GM19455 (cell line): ENCODE results near the gene KREMEN2.

ENCODE experiments used
- ATAC-seq: cut with Tn5 transposase; IDR thresholded peaks from one replicate; pipeline ENCODE4 v1.9.1; 2021; ENCODE audit not compliant: unreplicated experiment

KREMEN2 gene

DNA sequence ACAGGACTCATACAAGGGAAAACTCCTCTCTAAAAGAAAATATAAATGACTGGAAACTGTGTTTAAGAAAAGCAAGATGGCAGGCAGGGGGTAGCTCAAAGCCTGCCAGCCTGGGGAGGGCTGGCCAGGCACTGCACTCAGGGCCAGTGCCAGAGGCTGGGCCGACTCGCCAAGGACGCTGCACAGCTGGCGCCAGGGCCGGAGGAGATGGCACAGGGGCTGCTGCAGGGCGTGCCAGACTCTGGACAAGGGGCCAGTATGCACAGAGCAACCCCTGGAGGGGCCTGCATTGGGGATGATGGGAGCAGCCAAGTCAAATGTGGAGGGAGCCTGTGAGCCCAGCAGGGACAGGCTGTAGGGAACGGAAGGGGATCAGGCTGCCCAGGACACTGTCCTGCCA is 12.1 kb downstream of the KREMEN2 start:
- no peak for ATAC-seq

- ATAC-seq = no peak
These were observed 12.6 kb downstream of the KREMEN2 start for GRCh38 chr16:2976673-2977072.

DNA sequence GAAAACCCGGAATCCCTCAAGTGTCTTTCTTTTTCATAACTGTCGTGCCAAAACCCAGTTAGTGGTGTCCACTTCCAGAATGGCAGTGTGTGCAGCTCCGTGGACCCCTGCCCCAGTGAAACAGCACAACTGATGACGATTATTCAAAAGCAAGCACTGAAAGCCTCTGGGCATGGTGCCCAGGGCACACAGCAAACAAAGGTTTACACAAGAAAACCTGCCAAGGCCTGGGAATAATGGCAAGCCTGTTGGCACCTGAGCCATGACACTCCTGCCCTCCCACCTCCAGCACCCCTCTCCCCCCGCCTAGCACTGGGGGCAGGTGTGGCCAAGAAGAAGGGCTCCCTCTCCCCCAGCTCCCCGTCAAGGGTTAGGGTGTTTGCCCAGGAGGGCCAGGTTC is 13.4 kb downstream of the KREMEN2 start:
- no peak for ATAC-seq

- ATAC-seq = no peak
These were observed 15.7 kb downstream of the KREMEN2 start for GRCh38 chr16:2979669-2980226.

GRCh38 chr16:2980227-2981176 is 16.4 kb downstream of the KREMEN2 start, which contains the start of gene PKMYT1:
Gene PKMYT1, minus strand, starts transcription at chr16:2980446. Its CDS starts 789 bp downstream, at chr16:2979657.
- ATAC-seq = peak; percentile 74

GRCh38 chr16:2981177-2981898 is 17.3 kb downstream of the KREMEN2 start:
- no peak for ATAC-seq

GRCh38 chr16:2981899-2982250 is 17.8 kb downstream of the KREMEN2 start:
- ATAC-seq = no peak

DNA sequence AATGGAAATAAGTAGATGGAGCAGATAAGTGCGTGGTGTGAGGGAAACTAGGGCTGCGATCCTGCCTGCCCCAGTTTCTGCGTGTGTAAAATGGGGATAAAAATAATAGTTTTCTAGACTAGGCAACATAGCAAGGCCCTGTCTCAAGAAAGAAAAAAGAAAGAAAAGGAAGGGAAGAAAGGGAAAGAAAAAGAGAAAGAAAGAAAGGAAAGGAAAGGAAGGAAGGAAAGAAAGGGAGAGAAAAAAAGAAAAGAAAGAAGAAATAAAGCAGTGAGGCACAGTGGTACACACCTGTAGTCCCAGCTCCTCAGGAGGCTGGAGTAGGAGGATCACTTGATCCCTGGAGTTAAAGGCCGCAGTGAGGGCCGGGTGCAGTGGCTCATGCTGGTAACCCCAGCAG is 18.3 kb downstream of the KREMEN2 start:
- no peak for ATAC-seq

- no peak for ATAC-seq
These were observed 19.6 kb downstream of the KREMEN2 start for GRCh38 chr16:2983706-2984136.

DNA sequence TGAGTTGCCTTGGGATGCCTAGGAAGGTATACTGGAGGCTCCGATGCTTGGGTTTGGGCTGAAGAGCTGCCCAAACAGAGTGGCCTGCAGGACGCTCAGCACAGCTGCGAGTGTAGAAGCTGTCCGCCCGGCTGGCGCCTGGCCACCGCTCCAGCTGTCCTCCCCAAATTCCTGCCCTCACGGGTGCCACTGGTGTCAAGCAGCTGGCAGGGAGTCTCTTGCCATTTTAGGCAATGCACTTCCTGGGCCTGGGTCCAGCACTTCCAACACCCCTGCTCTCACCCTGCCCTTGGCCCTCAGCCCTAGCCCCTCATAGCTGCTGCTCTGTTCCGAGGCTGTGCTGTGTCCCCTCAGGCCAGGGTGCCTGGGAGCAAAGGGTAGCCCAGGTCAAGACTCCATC is 21.4 kb downstream of the KREMEN2 start:
- ATAC-seq = no peak

DNA sequence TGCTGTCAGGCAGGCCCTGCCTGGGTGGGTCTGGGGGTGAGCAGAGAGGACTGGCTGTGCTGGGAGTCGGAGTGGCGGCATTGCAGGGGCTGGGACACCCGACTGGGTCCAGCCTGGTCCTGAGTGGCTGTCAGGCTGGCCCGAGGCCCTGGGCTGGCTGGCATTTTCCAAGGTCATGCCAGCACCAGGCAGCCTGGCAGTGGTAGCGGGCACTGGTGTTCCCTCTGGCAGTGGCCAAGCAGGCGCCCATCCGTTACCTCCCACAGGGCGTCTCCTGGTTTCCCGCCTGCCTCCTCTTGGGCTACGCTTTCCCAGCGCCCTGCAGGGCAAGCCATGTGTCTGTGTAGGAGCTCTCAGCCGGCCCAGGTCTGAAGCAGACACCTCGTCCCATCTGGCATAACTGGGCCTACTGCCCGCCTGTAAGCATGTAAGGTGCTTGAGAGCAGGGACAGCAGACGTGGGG is 21.8 kb downstream of the KREMEN2 start:
- no peak for ATAC-seq

DNA sequence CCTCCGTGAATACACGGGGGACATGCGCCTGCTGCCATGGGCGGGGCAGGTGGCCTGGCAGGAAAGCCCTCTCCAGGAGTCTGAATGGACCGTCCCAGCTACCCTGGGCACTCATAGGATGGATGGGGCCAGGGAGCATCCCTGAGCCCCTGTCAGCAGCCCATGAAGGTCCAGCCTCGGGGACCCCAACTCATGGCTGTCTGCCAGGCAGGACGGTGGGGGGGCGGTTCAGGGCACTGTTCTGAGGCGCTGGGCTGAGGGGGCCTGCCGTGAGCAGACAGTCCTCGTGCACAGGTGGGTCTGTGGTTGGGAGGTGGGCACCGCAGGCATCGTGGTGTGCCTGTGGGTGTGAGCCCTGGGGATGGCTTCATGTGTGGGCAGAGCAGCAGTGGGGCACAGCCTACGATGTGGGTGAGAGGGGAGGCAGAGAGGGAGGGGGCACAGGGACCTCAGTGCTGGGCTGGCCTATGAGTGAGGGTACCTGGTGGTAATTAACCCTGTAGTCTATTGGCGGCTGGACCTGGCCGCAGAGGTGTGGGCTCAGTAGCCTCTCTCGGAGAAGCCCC is 22.6 kb downstream of the KREMEN2 start:
- ATAC-seq = no peak

DNA sequence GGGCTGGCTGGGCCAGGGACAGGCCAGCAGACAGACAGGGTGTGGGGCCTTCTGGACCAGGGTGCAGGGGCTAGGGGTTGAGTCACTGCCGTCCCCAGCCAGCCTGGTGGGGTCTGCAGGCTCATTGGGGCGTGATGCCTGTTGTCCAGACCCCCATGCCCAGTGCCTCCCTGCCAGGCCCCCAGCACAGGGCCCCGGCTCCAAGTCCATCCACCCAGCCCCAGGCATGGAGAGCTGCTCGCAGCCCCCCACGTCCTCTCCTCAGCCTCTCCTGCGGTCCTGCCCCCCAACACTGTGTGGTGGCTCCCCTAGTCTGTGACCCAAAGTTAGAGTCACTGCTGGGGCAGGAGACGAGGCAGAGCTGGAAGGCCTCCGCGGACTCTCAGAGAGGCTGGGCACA is 23.2 kb downstream of the KREMEN2 start:
- ATAC-seq = no peak

DNA sequence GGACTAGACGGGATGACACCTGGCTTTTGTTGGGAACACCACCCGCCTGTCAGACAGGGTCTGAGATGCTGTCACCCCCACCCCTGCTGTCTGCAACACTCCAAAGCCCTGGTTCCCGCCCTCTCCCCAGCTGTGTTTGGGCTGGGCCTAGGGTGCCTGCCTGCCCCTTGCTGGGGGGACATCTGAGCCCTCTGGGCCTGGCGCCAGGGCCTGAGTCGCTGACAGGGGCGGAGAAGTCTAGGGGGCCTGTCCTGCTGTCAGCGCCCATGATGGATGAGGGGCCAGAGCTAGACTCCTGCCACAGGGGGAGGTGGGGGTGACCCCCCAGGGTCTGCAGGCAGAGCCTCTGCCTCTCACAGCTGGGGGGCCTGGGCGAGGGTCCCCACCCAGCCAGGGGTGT is 23.8 kb downstream of the KREMEN2 start:
- ATAC-seq = no peak

DNA sequence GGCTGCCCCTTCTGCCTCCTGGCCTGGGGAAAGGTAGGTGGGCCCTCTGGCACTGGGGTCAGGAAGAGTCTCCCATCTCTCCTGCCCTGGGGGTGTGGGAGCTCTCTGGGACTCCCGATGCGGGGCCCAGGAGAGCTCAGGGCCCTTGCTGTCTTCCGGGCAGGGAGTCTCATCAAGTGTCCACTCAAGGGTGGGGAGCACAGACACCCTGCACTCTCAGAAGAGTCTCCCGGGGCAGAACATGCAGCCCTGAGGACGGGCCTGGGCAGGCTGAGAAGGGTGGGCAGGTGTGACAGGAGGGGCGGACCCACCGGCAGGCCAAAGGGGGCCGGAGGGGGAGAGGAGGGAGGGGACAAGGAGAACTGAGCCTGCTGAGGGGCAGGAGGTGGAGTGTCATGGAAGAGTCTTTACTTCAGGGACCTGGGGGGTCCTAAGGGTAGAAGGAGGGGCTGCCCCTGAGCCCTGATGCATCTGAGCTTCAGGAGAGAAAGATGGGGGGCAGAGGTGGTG is 24.6 kb downstream of the KREMEN2 start:
- ATAC-seq = no peak

DNA sequence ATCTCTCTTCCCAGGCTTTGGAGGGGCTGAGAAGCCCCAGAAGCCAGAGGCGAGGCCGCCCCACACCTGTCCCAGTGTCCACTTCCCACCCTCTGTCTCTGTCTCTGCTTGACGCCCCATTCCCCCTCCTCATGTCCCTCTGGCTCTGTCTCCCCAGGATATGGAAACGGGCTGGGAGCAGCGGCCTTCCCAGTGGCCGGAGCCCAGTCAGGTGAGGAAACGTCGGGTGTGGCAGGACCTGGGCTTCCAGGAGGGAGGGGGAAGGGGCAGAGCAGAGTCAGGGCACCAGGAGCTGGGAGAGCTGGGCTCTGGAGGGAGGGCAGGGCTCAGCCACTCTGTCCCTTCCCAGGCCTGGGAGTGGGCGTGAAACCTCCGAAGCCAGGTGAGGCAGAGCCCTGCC is 26.8 kb downstream of the KREMEN2 start:
- no peak for ATAC-seq

DNA sequence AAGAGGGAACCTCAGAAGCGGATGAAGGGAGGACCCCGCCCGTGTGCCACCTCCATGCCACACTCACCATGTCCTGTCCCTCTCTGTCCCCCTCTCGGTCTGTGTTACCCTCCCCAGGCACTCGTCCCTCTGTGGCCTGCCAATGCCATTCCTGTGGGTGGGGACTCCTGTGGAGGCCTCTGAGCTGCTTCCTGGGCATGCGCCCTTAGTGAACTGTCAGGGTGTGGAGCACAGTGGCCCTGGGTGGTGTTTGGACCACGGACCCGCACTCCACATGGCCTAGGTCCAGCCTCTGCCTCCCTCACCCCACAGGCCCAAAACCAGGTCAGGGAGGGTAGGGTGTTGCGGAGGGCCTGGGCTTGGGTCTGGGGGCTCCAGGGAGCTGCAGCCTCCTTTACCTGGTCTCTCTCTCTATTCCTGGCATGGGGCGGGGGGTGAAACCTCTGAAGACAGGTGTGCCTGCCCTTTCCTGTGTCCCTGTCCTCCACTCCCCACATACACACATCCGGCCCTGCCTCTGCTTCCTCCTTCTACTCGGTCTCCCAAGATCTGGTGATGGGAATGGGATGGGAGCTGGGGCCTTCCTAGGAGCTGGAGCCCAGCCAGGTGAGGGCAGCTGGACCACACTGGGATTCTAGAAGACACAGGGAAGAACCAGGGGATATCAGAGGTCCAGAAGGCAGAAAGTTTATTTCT is 27.6 kb downstream of the KREMEN2 start:
- ATAC-seq = no peak

DNA sequence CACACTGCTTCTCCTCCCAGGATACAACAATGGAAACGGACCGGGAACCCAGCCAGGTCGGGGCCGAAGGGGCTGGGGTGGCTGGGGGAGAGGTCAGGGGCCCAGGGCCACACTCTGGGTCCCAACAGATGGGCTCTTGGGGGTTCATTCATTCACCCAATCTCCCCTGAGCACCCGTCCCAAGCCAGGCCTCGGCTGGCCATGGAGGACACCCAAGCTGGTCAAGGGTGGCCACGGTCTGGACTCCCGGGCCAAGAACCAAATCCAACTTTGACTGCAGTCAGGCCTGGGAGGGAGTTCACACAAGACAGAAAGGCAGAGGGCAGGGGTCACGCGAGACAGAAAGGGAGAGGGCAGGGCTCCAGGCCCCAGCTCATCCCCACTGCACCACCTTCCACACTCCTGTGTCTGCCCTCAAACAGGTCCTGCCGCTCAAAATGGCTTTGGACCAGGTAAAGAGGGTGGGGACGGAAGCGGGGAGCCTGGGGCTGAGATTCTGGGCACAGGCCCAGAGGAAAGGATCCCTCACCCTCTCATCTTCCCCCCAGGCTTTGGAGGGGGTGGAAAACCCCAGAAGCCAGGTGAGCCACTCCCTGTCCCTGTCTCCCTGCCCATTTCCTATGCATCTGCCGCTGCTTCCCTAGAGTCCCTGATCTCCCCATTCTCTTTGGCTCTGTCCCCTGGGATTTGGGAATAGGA is 28.5 kb downstream of the KREMEN2 start:
- no peak for ATAC-seq

DNA sequence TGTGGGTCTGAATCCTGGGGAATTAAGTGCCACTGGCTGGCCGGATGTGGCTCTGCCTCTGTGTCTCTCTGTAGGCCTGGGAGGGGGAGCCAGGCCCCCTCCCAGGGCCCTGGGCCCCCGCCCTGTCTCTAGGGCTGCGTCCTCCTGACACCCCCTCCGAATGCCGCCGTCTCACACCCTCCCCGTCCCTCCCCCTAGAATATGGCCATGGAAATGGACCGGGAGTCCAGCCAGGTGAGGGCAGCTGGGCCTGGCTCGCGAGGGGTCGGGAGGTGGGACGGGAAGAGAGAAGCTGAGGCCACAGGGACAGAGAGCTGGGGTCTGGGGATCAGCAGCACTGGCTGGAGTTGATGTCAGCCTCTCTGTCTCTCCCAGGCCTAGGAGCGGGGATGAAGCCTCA is 32.2 kb downstream of the KREMEN2 start:
- no peak for ATAC-seq

GRCh38 chr16:2999929-3000328 is 35.9 kb downstream of the KREMEN2 start:
- ATAC-seq = no peak
